HG02642 (cell line): Measurements from ENCODE around the gene ZNF805.
"Not testable (repeated sequence)": the region's sequence is repeated elsewhere in the genome, so short reads cannot be mapped to it uniquely, and the experiment has no call there.

ENCODE experiments used
- ATAC-seq: cut with Tn5 transposase; IDR thresholded peaks from one replicate; pipeline ENCODE4 v1.9.1; 2021; ENCODE audit warnings: mild to moderate bottlenecking; ENCODE audit not compliant: unreplicated experiment, poor library complexity

ZNF805 gene

DNA sequence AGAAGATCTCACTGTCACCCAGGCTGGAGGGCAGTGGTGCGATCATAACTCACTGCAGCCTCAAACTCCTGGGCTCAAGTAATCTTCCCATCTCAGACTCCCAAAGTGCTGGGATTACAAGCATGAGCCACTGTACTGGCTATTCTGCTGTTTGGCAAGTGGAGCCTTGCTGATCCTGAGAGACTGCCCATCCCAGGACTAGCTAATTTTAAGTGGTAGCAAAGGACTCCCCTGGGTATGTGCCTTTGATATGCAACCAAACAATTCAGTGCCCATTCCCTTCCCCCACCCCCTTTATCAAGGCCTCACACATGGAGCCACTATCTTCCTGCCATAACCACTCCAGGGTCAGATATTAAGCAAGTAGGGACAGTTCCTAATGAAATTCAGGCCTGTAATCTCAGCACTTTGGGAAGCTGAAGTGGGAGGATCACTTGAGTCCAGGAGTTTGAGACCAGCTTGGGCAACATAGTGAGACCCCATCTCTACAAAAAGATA, 22.9 kb downstream of the ZNF805 start:
- no peak for ATAC-seq

- no peak for ATAC-seq
These were observed 26.9 kb downstream of the ZNF805 start for GRCh38 chr19:57267291-57267690.

- ATAC-seq = peak; percentile 37
These were observed 29.3 kb downstream of the ZNF805 start for GRCh38 chr19:57269515-57270250.

GRCh38 chr19:57271280-57271679, 30.8 kb downstream of the ZNF805 start:
- no peak for ATAC-seq

DNA sequence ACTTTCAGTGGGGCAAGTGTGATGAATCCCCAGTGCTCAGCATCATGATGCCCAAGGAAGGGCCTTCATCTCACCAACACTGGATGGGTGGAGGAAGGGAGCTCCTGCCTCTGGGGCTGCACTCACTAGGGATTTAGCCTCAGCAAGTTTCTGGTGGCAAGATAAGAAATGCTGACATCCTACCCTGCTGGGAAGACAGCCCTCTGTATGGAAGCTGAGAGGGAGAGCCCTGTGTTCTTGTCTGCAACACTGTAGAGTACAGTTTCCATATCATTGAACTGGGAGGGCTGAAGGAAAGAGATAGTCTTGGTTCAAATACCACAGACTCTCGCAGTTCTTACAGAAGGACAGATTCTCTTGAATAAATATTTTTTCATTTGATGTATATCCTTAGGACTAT, 32.6 kb downstream of the ZNF805 start:
- ATAC-seq = no peak

DNA sequence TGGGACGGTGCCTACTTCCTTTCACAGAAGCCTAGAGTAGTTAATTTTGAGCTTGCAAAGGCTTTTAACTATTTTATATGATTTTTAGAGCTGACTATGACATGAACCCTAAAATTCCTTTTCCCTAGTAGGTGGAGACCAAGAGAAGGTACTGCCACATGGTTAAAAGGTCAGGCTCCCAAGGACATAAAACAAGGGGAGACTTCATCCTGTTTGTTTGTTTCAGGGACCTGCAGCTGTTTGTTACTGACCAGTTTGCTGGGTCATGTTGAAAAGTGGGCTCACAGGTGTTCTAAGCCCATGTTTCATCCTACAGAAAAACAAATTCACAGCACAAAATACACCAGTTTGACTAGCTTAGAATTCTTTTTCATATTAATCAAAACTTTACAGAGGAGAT, 36.0 kb downstream of the ZNF805 start:
- no peak for ATAC-seq

- ATAC-seq = not testable (repeated sequence)
These were observed 38.0 kb downstream of the ZNF805 start for GRCh38 chr19:57278481-57278880.

GRCh38 chr19:57279418-57280164, 39.2 kb downstream of the ZNF805 start:
- peak; percentile 79 for ATAC-seq

- peak; percentile 80 for ATAC-seq
These were observed 39.9 kb downstream of the ZNF805 start, which contains the start of gene ZNF460 for GRCh38 chr19:57280165-57280961. ZNF460 (plus strand) TSS chr19:57280485; CDS start chr19:57280807, 322 bp downstream.

- ATAC-seq = no peak
These were observed 40.5 kb downstream of the ZNF805 start for GRCh38 chr19:57280962-57281400.

DNA sequence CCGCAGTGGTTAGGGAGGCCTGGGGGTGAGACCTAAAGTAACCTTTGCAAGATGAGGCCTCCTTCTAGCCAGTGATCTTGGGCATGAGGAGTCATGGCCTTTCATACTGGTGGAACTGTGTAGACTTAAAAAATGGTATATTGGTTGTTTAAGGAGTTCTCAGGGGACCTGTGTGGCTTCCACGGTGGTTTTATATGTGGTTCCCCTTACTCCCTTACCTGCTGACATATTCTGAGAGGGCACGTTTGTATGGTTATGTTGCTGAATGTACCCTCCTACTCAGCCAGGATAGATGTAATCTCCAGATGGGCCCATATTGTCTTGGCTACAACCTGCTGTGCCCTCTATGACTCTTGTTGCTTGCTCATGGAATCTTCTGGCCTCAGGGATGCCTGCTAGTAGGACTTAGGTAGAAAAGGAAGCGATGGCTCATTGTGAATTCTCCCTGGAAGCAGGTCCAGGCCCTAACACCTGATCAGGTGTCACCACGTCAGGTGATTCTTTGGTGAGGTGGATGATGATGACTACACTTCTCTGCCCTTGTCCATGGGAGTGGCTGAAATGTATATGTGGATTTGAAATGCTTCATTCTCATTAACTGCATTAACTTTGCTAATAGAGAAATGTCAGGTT, 41.7 kb downstream of the ZNF805 start:
- no peak for ATAC-seq

GRCh38 chr19:57288373-57288772, 47.9 kb downstream of the ZNF805 start:
- ATAC-seq = no peak

GRCh38 chr19:57290970-57291369, 50.5 kb downstream of the ZNF805 start:
- ATAC-seq = no peak

GRCh38 chr19:57292547-57292946, 52.1 kb downstream of the ZNF805 start:
- no peak for ATAC-seq

- ATAC-seq = no peak
These were observed 53.3 kb downstream of the ZNF805 start for GRCh38 chr19:57293719-57294118.

DNA sequence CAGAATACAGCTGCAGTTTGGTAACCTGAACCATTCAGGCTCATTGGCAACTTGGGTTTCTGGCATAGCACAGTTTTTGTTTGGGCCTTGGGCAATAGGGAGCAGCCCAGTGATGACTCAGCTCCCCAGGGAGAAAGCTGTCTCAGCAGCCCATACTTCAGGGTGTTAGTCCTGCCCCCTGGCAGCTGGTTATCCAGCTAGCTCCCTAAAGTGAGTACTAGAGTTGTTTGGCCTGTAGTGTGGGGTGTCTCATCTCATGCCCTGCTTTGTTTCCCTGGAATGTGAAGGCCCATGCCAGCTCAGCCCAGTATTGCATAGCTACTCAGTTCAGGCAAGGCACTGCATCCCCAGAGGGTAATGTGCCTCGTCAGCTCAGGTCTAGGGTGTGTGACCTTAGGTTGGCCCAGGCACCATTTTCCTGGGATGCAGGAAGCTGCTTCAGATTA, 61.6 kb downstream of the ZNF805 start:
- no peak for ATAC-seq

GRCh38 chr19:57302727-57303401, 62.4 kb downstream of the ZNF805 start:
- ATAC-seq = no peak
